ENCODE data around the gene SLC6A18.

The SLC6A18 gene

GRCh38 chr5:1203968-1204692, 21.1 kb upstream of the SLC6A18 start:
- DNase-seq = no peak

- no peak for DNase-seq
Measured at GRCh38 chr5:1204693-1205242, 20.4 kb upstream of the SLC6A18 start.

GRCh38 chr5:1205255-1206180, 19.7 kb upstream of the SLC6A18 start:
- DNase-seq = no peak

GRCh38 chr5:1206521-1207412, 18.4 kb upstream of the SLC6A18 start:
- DNase-seq = no peak

- DNase-seq = no peak
Measured at GRCh38 chr5:1207555-1207954, 17.6 kb upstream of the SLC6A18 start.

- no peak for DNase-seq
Measured at GRCh38 chr5:1208221-1208742, 16.9 kb upstream of the SLC6A18 start.

- no peak for DNase-seq
Measured at GRCh38 chr5:1208743-1209488, 16.3 kb upstream of the SLC6A18 start.

- no peak for DNase-seq
Measured at GRCh38 chr5:1209489-1209852, 15.7 kb upstream of the SLC6A18 start.

GRCh38 chr5:1209896-1210776, 15.0 kb upstream of the SLC6A18 start:
- no peak for DNase-seq

GRCh38 chr5:1210832-1211251, 14.3 kb upstream of the SLC6A18 start:
- DNase-seq = no peak

GRCh38 chr5:1211701-1212100, 13.5 kb upstream of the SLC6A18 start:
- DNase-seq = no peak

- DNase-seq = no peak
Measured at GRCh38 chr5:1212271-1212670, 12.9 kb upstream of the SLC6A18 start.

GRCh38 chr5:1212881-1213280, 12.3 kb upstream of the SLC6A18 start:
- DNase-seq = no peak

GRCh38 chr5:1213508-1214162, 11.5 kb upstream of the SLC6A18 start:
- DNase-seq = no peak

- no peak for DNase-seq
Measured at GRCh38 chr5:1214163-1214935, 10.8 kb upstream of the SLC6A18 start.

GRCh38 chr5:1214936-1215220, 10.3 kb upstream of the SLC6A18 start:
- DNase-seq = no peak

GRCh38 chr5:1215320-1216096, 9.7 kb upstream of the SLC6A18 start:
- DNase-seq = no peak

GRCh38 chr5:1216211-1216917, 8.8 kb upstream of the SLC6A18 start:
- no peak for DNase-seq

Data from activated CD4-positive, alpha-beta T cell treated with anti-CD3 and anti-CD28 coated beads for 48 hours (primary cell).